ENCODE results near the gene JUP.

Gene JUP

DNA sequence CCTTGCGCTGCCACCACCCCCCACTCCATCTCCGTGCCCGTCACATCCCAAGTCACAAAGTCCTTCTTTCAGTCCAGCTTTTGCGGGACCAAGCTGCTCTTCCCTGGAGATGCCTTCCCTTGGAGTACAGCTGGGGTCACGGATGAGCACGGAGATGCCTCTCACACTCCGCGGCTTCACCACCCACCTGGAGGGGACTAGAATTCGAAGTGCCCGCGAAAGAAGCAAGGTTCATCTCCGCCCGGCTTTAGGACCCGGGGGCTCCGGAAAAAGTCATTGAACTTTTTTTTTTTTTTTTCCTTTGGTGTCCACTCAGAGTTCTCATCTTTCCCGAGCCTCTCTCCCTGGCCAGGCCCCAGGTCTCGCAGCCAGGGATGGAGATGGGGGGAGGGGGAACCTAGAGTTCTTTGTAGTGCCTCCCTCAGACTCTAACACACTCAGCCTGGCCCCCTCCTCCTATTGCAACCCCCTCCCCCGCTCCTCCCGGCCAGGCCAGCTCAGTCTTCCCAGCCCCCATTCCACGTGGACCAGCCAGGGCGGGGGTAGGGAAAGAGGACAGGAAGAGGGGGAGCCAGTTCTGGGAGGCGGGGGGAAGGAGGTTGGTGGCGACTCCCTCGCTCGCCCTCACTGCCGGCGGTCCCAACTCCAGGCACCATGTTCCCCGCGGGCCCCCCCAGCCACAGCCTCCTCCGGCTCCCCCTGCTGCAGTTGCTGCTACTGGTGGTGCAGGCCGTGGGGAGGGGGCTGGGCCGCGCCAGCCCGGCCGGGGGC lies 26.1 kb upstream of the JUP start, which contains the start of gene FKBP10:
Gene FKBP10 (plus strand): TSS at position 624 of the 771 bp plus-strand sequence. CDS start 31 bp downstream, at position 655.
- Histone ChIP-seq H3K9me3 (ENCODE audit: control insufficient read depth, low read length) (no peaks in the 10 kb centered on the region), H2BK15ac (ENCODE audit: low read depth, poor library complexity, severe bottlenecking) (peak within 1 kb of the TSS; percentile 84), H3K27ac (ENCODE audit: low read length, poor library complexity, severe bottlenecking) (peak within 1 kb of the TSS; percentile 94), H4K91ac (ENCODE audit: low read length) (peak within 1 kb of the TSS; percentile 92), H4K8ac (ENCODE audit: low read length) (peak within 1 kb of the TSS; percentile 75), H2BK12ac (ENCODE audit: low read length in 2 of 2) (peak within 1 kb of the TSS; percentile 75 to 91), H3K23ac (ENCODE audit: low read length in 2 of 2) (peak within 1 kb of the TSS in 1 of 2 experiments; percentile 91), H2BK120ac (ENCODE audit: low read depth, low read length) (peak within 1 kb of the TSS; percentile 89), H3K4me3 (ENCODE audit: insufficient read depth in 1 of 2, low read depth in 1 of 2, low read length in 2 of 2) (peak within 1 kb of the TSS; percentile 87 to 97), H3K9ac (ENCODE audit: low read length) (peak within 1 kb of the TSS; percentile 95), H3K14ac (ENCODE audit: low read length in 2 of 2) (peak within 1 kb of the TSS; percentile 0 to 94), H2AFZ (ENCODE audit: low read depth, low read length) (peak within 1 kb of the TSS; percentile 47), H3K27me3 (ENCODE audit: control insufficient read depth in 1 of 2, insufficient read depth in 1 of 2, low read length in 2 of 2) (no peaks in the 10 kb centered on the region), H2BK5ac (ENCODE audit: low read depth, low read length, poor library complexity, severe bottlenecking) (peak within 1 kb of the TSS; percentile 90), H2AK5ac (ENCODE audit: low read length, severe bottlenecking) (peak within 1 kb of the TSS; percentile 97), H3K79me1 (replicated peaks; ENCODE audit: low read length, poor library complexity, severe bottlenecking) (peaks cover 25% of the 10 kb centered on the region), H3K4ac (ENCODE audit: low read depth in 1 of 2, low read length in 2 of 2) (peak within 1 kb of the TSS; percentile 80 to 92), H3K4me2 (ENCODE audit: low read length, poor library complexity, severe bottlenecking) (peak within 1 kb of the TSS; percentile 84), H3K4me1 (ENCODE audit: control insufficient read depth, insufficient read depth, low read depth, low read length) (peaks cover 46% of the 10 kb centered on the region), H3K36me3 (ENCODE audit: control insufficient read depth in 1 of 2, insufficient read depth in 2 of 2, low read depth in 1 of 2, low read length in 2 of 2) (peaks cover 30 to 32% of the 10 kb centered on the region in 2 experiments), H3K18ac (ENCODE audit: low read depth in 1 of 2, low read length in 2 of 2) (peak within 1 kb of the TSS; percentile 91 to 92)
- DNase-seq, result peak; percentile 95
- WGBS, result under 1% methylated on average over 23 of the region's 35 CpGs

- H3K14ac ChIP-seq (ENCODE audit: low read length in 2 of 2), result peak within 1 kb of the TSS in 1 of 2 experiments; percentile 91
- H2BK5ac ChIP-seq (ENCODE audit: low read depth, low read length, poor library complexity, severe bottlenecking), result peak within 1 kb of the TSS; percentile 90
- H3K27me3 ChIP-seq (ENCODE audit: control insufficient read depth in 1 of 2, insufficient read depth in 1 of 2, low read length in 2 of 2), result no peaks in the 10 kb centered on the region
- peak within 1 kb of the TSS; percentile 75 for H2BK15ac ChIP-seq (ENCODE audit: low read depth, poor library complexity, severe bottlenecking)
- peak within 1 kb of the TSS; percentile 97 for H4K8ac ChIP-seq (ENCODE audit: low read length)
- peak within 1 kb of the TSS; percentile 96 to 99 for H3K18ac ChIP-seq (ENCODE audit: low read depth in 1 of 2, low read length in 2 of 2)
- peaks cover 42% of the 10 kb centered on the region for H3K4me1 ChIP-seq (ENCODE audit: control insufficient read depth, insufficient read depth, low read depth, low read length)
- peak within 1 kb of the TSS; percentile 95 for H3K9ac ChIP-seq (ENCODE audit: low read length)
- peak within 1 kb of the TSS; percentile 87 to 97 for H3K4me3 ChIP-seq (ENCODE audit: insufficient read depth in 1 of 2, low read depth in 1 of 2, low read length in 2 of 2)
- peak within 1 kb of the TSS; percentile 84 for H3K4me2 ChIP-seq (ENCODE audit: low read length, poor library complexity, severe bottlenecking)
- H4K91ac ChIP-seq (ENCODE audit: low read length), result peak within 1 kb of the TSS; percentile 92
- DNase-seq, result peak; percentile 84
- WGBS, result under 1% methylated on average over 61 of the region's 96 CpGs
- peak within 1 kb of the TSS in 1 of 2 experiments; percentile 34 for H3K23ac ChIP-seq (ENCODE audit: low read length in 2 of 2)
- H3K79me1 ChIP-seq (replicated peaks; ENCODE audit: low read length, poor library complexity, severe bottlenecking), result peaks cover 25% of the 10 kb centered on the region
- H2AFZ ChIP-seq (ENCODE audit: low read depth, low read length), result peak within 1 kb of the TSS; percentile 30
- peak within 1 kb of the TSS; percentile 94 for H3K27ac ChIP-seq (ENCODE audit: low read length, poor library complexity, severe bottlenecking)
- peak within 1 kb of the TSS; percentile 89 for H2BK120ac ChIP-seq (ENCODE audit: low read depth, low read length)
- H2AK5ac ChIP-seq (ENCODE audit: low read length, severe bottlenecking), result peak within 1 kb of the TSS; percentile 18
- no peaks in the 10 kb centered on the region for H3K9me3 ChIP-seq (ENCODE audit: control insufficient read depth, low read length)
- peak within 1 kb of the TSS; percentile 82 to 86 for H3K4ac ChIP-seq (ENCODE audit: low read depth in 1 of 2, low read length in 2 of 2)
- peak within 1 kb of the TSS; percentile 56 to 91 for H2BK12ac ChIP-seq (ENCODE audit: low read length in 2 of 2)
- peaks cover 28 to 33% of the 10 kb centered on the region in 2 experiments for H3K36me3 ChIP-seq (ENCODE audit: control insufficient read depth in 1 of 2, insufficient read depth in 2 of 2, low read depth in 1 of 2, low read length in 2 of 2)
Measured at GRCh38 chr17:41811549-41812380, 25.3 kb upstream of the JUP start, which contains the start of gene P3H4. Gene P3H4 (minus strand): TSS chr17:41811949. CDS start chr17:41811915, 34 bp downstream.

GRCh38 chr17:41810659-41811548 lies 24.4 kb upstream of the JUP start:
- Histone ChIP-seq H2BK120ac (ENCODE audit: low read depth, low read length) (no peak overlapping the region), H3K4ac (ENCODE audit: low read depth in 1 of 2, low read length in 2 of 2) (peak overlapping the region; percentile 82 to 86), H2BK5ac (ENCODE audit: low read depth, low read length, poor library complexity, severe bottlenecking) (peak overlapping the region; percentile 46), H3K27me3 (ENCODE audit: control insufficient read depth in 1 of 2, insufficient read depth in 1 of 2, low read length in 2 of 2) (no peaks in the 10 kb centered on the region), H3K4me2 (ENCODE audit: low read length, poor library complexity, severe bottlenecking) (peak overlapping the region; percentile 84), H2BK12ac (ENCODE audit: low read length in 2 of 2) (peak overlapping the region; percentile 37 to 56), H3K27ac (ENCODE audit: low read length, poor library complexity, severe bottlenecking) (peak overlapping the region; percentile 58), H4K8ac (ENCODE audit: low read length) (peak overlapping the region; percentile 87), H3K79me1 (replicated peaks; ENCODE audit: low read length, poor library complexity, severe bottlenecking) (peaks cover 24% of the 10 kb centered on the region), H3K9me3 (ENCODE audit: control insufficient read depth, low read length) (no peaks in the 10 kb centered on the region), H2AFZ (ENCODE audit: low read depth, low read length) (peak overlapping the region; percentile 20), H3K14ac (ENCODE audit: low read length in 2 of 2) (peak overlapping the region in 1 of 2 experiments; percentile 91), H3K36me3 (ENCODE audit: control insufficient read depth in 1 of 2, insufficient read depth in 2 of 2, low read depth in 1 of 2, low read length in 2 of 2) (peaks cover 31 to 37% of the 10 kb centered on the region in 2 experiments), H4K91ac (ENCODE audit: low read length) (peak overlapping the region; percentile 77), H3K23ac (ENCODE audit: low read length in 2 of 2) (peak overlapping the region in 1 of 2 experiments; percentile 20), H2BK15ac (ENCODE audit: low read depth, poor library complexity, severe bottlenecking) (peak overlapping the region; percentile 63), H3K4me1 (ENCODE audit: control insufficient read depth, insufficient read depth, low read depth, low read length) (peaks cover 39% of the 10 kb centered on the region), H3K18ac (ENCODE audit: low read depth in 1 of 2, low read length in 2 of 2) (peak overlapping the region; percentile 96 to 99), H3K9ac (ENCODE audit: low read length) (peak overlapping the region; percentile 95), H2AK5ac (ENCODE audit: low read length, severe bottlenecking) (peak overlapping the region; percentile 18), H3K4me3 (ENCODE audit: insufficient read depth in 1 of 2, low read depth in 1 of 2, low read length in 2 of 2) (peak overlapping the region; percentile 87 to 97)
- 35% methylated on average over 41 of the region's 58 CpGs for WGBS
- peak; percentile 35 for DNase-seq
